ENCODE results near the gene RAB6B.

The RAB6B gene

GRCh38 chr3:133930341-133930933 lies 34.8 kb upstream of the RAB6B start:
- no peak for DNase-seq

GRCh38 chr3:133928903-133929607 lies 33.4 kb upstream of the RAB6B start:
- no peak for DNase-seq

GRCh38 chr3:133928136-133928893 lies 32.6 kb upstream of the RAB6B start:
- no peak for DNase-seq

GRCh38 chr3:133927540-133928066 lies 31.9 kb upstream of the RAB6B start:
- no peak for DNase-seq

GRCh38 chr3:133926736-133927539 lies 31.3 kb upstream of the RAB6B start:
- no peak for DNase-seq

- DNase-seq, result no peak
Observed at GRCh38 chr3:133925960-133926735, 30.5 kb upstream of the RAB6B start.

- DNase-seq, result no peak
Observed at GRCh38 chr3:133924041-133924440, 28.4 kb upstream of the RAB6B start.

GRCh38 chr3:133921592-133921991 lies 25.9 kb upstream of the RAB6B start:
- no peak for DNase-seq

GRCh38 chr3:133917144-133917543 lies 21.5 kb upstream of the RAB6B start:
- no peak for DNase-seq

GRCh38 chr3:133915685-133916658 lies 20.3 kb upstream of the RAB6B start:
- no peak for DNase-seq

GRCh38 chr3:133914839-133915600 lies 19.3 kb upstream of the RAB6B start:
- no peak for DNase-seq

- no peak for DNase-seq
Observed at GRCh38 chr3:133910422-133910821, 14.7 kb upstream of the RAB6B start.

GRCh38 chr3:133905376-133905775 lies 9.7 kb upstream of the RAB6B start:
- no peak for DNase-seq

- DNase-seq, result no peak
Observed at GRCh38 chr3:133901847-133902246, 6.2 kb upstream of the RAB6B start.

- DNase-seq, result no peak
Observed at GRCh38 chr3:133901083-133901482, 5.4 kb upstream of the RAB6B start.

- no peak for DNase-seq
Observed at GRCh38 chr3:133899311-133899710, 3.6 kb upstream of the RAB6B start.

- no peak for DNase-seq
Observed at GRCh38 chr3:133897547-133897946, 1.9 kb upstream of the RAB6B start.

GRCh38 chr3:133896002-133896761 lies 500 bp upstream of the RAB6B start:
- DNase-seq, result no peak

Measured in NCI-H510A (cell line).